Astrocyte of the hippocampus (primary cell): ENCODE results near the gene RNF2.
"Not testable (repeated sequence)": the region's sequence is repeated elsewhere in the genome, so short reads cannot be mapped to it uniquely, and the experiment has no call there.

Experiments used
- DNase-seq: peaks from one replicate; pipeline ENCODE4 v3.0.0; 2011; ENCODE audit warnings: low read depth, low spot score

Gene RNF2

GRCh38 chr1:185050823-185051451 lies 5.6 kb downstream of the RNF2 start:
- no peak for DNase-seq

- no peak for DNase-seq
Observed at GRCh38 chr1:185053204-185053603, 7.8 kb downstream of the RNF2 start.

- no peak for DNase-seq
Observed at GRCh38 chr1:185054365-185055060, 9.2 kb downstream of the RNF2 start.

GRCh38 chr1:185058110-185058509 lies 12.8 kb downstream of the RNF2 start:
- no peak for DNase-seq

- DNase-seq = no peak
Observed at GRCh38 chr1:185058876-185059275, 13.5 kb downstream of the RNF2 start.

GRCh38 chr1:185059950-185060571 lies 14.7 kb downstream of the RNF2 start:
- no peak for DNase-seq

GRCh38 chr1:185062710-185063370 lies 17.5 kb downstream of the RNF2 start:
- DNase-seq = no peak

- no peak for DNase-seq
Observed at GRCh38 chr1:185063719-185064118, 18.4 kb downstream of the RNF2 start.

GRCh38 chr1:185065006-185065405 lies 19.6 kb downstream of the RNF2 start:
- not testable (repeated sequence) for DNase-seq

- DNase-seq = no peak
Observed at GRCh38 chr1:185066181-185066580, 20.8 kb downstream of the RNF2 start.

- peak; percentile 19 for DNase-seq
Observed at GRCh38 chr1:185068341-185068740, 23.0 kb downstream of the RNF2 start.

- no peak for DNase-seq
Observed at GRCh38 chr1:185069202-185069772, 23.9 kb downstream of the RNF2 start.

- no peak for DNase-seq
Observed at GRCh38 chr1:185070051-185070450, 24.7 kb downstream of the RNF2 start.

- DNase-seq = peak; percentile 76
Observed at GRCh38 chr1:185073725-185074124, 28.4 kb downstream of the RNF2 start.

GRCh38 chr1:185074307-185074706 lies 28.9 kb downstream of the RNF2 start:
- DNase-seq = peak; percentile 29

- no peak for DNase-seq
Observed at GRCh38 chr1:185075476-185075875, 30.1 kb downstream of the RNF2 start.

- DNase-seq = no peak
Observed at GRCh38 chr1:185077374-185077773, 32.0 kb downstream of the RNF2 start.

- no peak for DNase-seq
Observed at GRCh38 chr1:185080422-185080821, 35.1 kb downstream of the RNF2 start.

GRCh38 chr1:185083818-185084217 lies 38.5 kb downstream of the RNF2 start:
- DNase-seq = no peak

GRCh38 chr1:185087101-185087500 lies 41.7 kb downstream of the RNF2 start:
- DNase-seq = no peak

GRCh38 chr1:185087746-185088145 lies 42.4 kb downstream of the RNF2 start:
- no peak for DNase-seq

GRCh38 chr1:185091480-185091879 lies 46.1 kb downstream of the RNF2 start:
- DNase-seq = peak; percentile 2
